Cortex of kidney (tissue), 1 donor: ENCODE results near the gene NFKBIL1.
"Not testable (repeated sequence)": the region's sequence is repeated elsewhere in the genome, so short reads cannot be mapped to it uniquely, and the experiment has no call there.

ENCODE experiments used
- DNase-seq: peaks from one replicate; lab custom pipeline; 2025; lab: John Stamatoyannopoulos, UW

The NFKBIL1 gene, protein sequence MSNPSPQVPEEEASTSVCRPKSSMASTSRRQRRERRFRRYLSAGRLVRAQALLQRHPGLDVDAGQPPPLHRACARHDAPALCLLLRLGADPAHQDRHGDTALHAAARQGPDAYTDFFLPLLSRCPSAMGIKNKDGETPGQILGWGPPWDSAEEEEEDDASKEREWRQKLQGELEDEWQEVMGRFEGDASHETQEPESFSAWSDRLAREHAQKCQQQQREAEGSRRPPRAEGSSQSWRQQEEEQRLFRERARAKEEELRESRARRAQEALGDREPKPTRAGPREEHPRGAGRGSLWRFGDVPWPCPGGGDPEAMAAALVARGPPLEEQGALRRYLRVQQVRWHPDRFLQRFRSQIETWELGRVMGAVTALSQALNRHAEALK

DNA sequence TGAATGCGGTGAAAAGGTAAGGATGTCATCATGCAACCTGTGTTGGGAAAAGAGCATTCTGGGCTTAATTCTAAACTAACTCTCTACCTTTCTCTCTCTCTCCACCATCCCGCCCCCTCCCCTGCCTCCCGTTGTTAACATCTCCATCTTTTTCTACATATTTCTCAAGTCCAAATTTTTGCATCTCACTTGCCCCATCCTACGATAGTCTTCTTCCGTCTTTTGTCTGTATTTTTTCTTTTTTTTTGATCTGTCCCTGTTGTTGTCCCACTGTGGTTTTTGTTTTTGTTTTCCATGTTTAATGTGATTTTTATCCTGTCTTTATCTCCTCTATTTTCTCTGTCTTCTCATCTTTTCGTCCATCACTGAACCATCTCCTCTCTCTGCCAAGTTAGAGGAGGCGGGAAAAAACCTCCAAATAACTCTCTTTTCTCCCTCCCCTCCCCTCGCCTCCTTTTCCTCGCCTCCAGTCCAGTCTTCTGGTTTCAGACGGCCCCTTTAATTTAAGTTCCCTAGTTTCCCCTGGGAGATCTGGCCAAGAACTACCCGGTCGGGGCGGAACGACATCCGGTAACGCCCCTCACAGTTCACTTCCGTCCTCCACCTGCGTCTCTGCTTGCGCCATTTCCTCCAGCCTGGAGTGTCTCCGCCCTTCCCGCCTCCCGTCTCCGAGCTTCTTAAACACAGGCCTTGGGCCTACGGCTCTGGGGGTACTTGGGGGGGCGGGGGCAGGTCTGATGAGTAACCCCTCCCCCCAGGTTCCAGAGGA lies at the start of gene NFKBIL1:
NFKBIL1 (plus strand) TSS at position 651 of the 769 bp plus-strand sequence; CDS start at position 738, 87 bp downstream.
- DNase-seq: no peak

DNA sequence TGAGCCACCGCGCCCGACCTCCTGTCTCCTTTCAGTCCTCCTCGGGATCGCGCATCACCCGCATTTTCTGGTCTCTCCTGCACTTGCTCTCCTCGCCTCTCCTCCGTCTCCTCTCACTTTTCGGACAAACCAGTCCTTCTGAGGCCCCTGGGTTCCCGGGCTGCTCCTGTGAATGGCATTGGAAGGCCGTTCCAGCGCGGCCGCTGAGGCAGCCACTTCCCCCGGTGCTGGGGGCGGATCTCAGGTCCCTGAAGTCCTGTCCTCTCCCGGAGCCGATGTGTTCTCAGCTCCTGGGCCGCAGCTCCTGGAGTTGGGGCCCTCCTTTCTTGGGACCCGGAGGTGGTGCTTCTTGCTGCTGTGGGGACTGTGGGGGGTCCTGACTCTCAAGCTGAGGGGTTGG lies 48.7 kb upstream of the NFKBIL1 start:
- DNase-seq: no peak

DNA sequence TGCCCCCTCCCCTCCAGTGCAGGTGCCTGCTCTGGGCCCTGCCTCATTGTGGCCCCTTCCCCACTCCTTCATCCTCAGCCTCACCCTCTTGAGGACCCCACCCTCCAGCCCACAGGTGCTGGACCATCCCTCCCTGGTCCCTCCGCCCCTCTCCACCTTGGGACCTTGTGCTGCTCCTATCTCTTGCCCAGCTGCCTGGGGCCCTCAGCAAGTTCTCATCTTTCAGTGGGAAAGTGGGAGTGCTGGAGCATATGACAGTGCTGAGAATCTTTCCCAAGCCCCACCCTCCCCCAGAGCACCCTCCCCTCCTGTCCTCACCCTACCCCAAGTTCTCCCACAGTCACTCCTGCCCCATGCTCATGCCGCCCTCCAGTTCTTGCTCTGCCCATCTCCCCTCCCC lies 47.8 kb upstream of the NFKBIL1 start:
- DNase-seq: not testable (repeated sequence)

DNA sequence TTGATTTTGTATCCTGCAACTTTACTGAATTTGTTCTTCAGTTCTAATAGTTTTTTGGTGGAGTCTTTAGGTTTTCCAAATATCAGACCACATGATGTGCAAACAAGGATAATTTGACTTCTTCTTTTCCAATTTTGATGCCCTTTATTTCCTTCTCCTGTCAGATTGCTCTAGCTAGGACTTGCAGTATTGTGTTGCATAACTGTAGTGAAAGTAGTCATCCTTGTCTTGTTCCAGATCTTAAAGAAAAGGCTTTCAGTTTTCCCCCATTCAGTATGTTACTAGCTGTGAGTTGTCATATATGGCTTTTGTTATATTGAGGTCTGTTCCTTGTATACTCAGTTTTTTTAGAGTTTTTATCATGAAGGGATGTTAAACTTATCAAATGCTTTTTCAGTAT lies 44.8 kb upstream of the NFKBIL1 start:
- no peak for DNase-seq

DNA sequence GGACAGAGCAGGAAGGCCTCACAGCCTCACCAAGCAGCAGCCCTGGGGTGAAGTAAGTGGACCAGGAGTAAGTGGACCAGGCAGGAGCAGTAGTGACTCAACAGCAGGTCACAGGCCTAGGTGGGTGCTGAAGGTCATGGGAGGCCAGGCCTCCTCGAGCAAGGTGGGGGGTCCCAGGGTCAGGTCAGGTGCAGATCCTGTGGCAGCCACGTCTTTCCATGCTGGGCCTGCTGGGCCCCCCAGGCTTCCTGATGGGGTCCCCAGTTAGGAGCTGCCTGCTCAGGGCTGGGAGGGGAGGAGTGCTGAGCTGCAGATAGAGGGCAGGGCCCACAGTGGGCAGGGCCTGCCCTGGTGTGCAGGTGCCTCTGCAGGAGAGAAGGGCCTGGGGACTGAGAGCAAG lies 38.4 kb upstream of the NFKBIL1 start:
- not testable (repeated sequence) for DNase-seq

DNA sequence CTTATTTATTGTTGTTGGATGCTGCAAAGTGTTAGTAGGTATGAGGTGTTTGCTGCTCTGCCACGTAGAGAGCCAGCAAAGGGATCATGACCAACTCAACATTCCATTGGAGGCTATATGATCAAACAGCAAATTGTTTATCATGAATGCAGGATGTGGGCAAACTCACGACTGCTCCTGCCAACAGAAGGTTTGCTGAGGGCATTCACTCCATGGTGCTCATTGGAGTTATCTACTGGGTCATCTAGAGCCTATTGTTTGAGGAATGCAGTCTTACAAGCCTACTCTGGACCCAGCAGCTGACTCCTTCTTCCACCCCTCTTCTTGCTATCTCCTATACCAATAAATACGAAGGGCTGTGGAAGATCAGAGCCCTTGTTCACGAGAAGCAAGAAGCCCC lies 37.4 kb upstream of the NFKBIL1 start:
- no peak for DNase-seq

DNA sequence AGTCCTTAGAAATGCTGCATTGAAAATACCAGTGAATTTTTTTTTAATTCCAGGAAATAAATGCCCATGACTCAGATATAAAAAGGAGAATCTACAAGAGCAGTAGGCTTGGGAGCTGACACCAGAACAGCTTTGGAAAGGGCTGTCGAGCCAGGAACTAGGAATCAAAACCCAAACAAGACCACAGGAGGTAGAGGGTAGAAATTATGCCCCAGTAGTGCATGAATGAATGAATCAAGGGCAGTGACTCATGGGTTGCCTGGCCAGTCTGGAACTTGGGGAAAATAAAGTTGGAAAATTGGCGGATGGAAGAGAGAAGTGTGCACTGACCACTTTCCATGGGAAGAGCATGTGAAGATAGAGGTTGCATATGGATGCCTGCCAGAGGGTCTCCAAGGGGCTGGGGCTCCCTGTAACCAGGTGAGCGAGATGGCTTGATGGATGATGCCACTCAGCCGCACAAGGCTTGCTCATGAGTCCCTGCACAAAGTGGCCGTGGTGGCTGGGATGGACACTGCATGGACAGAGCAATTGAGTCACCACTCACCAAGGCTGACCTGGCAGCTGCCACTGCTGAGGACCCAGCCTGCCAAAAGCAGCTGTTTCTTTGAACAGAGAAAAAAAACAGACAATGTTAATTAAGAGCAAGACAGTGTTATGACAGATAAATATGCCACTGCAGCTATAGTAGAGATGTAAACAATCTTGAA lies 33.8 kb upstream of the NFKBIL1 start:
- DNase-seq: no peak

DNA sequence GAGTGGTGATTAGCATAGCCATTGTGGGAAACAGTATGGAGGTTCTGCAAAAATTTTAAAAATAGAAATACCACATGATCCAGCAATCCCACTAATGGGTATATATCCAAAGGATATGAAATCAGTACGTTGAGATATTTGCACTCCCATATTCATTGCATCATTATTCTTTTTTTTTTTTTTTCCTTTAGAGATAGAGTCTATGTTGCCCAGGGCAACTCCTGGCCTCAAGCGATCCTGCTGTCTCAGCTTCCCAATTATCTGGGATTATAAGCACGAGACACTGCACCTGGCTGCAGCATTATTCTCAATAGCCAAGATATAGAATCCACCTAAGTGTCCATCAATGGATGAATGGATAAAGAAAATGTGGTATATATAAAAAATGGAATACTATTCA lies 25.6 kb upstream of the NFKBIL1 start:
- DNase-seq: no peak

DNA sequence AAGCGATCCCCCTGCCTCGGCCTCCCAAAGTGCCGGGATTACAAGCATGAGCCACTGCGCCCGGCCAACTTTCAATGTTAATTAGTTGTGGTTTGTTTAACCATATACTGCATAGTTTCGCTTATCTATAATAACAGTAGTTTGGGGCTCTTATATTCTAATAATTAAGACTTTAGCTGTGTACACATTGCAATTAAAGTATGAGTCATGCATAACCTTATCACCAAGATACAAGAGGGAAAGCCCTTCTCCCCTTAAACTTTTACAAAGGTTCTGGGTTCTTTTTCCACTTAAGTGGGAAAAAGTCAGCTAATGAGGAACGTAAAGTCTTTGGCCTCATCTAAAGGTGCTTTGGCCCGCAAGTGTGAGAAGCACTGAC lies 21.9 kb upstream of the NFKBIL1 start:
- DNase-seq: no peak

DNA sequence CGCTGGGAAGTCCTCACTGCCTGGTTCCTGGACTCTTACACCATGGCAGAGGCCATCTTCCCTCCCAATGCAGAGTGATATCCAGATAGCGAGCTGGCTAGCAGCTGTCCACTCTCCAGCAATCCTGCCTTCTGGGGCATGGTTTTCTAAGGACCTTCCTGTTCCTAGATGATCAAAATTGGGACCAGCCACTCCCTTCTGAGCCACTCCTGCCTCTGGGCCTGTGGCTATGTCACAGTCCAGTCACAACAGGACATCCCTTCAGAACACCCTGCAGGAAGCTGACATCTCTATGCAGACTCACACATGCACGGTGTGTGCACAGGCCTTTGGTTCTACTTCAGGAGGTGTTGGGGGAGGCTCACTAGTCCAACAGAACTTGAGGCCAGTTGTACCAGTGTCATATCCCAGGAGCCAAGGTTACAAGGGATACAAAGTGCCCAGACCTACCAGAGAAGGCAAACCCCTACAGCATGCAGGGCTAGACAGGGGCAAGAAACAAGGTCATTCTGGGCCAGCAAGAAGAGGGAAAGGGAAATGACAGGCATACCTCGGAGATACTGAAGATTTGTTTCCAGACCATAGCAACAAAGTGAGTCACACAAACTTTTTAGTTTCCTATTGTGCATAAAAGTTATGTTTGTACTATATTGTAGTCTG lies 21.3 kb upstream of the NFKBIL1 start:
- no peak for DNase-seq

DNA sequence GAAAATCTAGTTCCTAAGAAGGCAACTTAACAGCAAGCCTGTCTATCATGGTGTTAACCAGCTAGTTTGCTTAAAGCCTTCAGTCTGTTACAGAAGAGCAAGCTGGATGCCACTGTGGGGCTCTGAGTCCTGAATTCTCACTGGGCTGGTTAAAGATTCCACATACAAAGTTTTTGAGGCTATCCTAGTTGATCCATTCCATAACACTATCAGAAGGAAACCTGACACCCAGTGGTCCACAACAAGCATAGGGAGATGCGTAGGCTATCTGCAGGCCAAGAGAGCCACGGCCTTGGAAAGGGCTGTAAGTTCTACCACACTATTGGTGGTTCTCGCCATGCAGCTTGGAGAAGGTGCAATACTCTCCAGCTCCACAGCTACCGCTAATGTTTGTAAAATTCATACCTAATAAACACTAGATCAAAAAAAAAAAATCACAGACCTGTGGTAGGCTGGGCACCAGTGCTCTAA lies 19.1 kb upstream of the NFKBIL1 start:
- no peak for DNase-seq

DNA sequence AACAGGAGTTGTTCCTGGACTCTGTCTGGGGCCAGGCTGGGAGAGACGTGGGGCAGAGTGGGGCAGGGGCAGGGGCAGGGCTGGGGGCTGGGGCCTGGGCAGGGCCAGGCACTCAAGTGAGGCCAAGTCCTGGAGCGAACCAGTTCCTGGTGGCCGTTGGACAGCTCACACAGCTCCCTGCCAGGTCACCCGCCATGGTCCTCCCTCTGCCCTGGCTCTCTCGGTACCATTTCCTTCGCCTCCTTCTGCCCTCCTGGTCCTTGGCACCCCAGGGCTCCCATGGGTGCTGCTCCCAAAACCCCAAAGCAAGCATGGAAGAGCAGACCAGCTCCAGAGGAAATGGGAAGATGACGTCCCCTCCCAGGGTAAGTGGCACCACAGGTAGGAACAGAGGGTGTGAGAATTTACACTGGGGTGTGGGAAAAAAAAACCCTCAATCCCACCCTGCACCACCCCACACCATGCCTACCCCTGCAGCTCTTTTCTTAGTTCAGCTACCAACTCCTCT lies 18.5 kb upstream of the NFKBIL1 start, which contains the start of gene MCCD1:
MCCD1 (plus strand) TSS at position 142 of the 508 bp plus-strand sequence; CDS start at position 195, 53 bp downstream.
- no peak for DNase-seq

DNA sequence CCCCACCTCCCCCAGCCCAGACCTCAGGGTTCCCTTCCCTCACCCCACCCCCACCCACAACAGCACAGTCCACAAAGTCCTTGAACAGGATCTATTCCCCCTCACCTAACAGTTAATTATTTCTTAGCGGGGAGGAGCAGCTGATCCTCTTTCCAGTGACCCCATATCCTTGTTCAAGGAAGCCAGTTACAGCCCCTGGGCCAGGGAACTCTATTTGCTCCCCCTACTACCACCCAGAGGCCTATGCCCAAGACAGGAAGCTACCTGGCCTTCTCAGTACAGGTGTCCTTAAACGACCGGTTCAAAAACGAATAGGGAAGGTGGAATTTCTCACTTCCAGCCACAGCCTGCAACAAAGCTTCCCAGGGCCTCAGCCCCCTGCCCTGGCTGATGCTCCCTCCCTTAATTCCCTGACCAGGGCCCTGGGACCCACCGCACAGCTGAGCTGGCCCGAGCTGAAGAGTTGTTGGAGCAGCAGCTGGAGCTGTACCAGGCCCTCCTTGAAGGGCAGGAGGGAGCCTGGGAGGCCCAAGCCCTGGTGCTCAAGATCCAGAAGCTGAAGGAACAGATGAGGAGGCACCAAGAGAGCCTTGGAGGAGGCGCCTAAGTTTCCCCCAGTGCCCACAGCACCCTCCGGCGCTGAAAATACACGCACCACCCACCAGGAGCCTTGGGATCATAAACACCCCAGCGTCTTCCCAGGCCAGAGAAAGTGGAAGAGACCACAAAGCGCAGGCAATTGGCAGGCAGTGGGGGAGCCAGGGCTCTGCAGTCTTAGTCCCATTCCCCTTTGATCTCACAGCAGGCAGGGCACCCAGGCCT lies 17.9 kb upstream of the NFKBIL1 start:
- DNase-seq: no peak

DNA sequence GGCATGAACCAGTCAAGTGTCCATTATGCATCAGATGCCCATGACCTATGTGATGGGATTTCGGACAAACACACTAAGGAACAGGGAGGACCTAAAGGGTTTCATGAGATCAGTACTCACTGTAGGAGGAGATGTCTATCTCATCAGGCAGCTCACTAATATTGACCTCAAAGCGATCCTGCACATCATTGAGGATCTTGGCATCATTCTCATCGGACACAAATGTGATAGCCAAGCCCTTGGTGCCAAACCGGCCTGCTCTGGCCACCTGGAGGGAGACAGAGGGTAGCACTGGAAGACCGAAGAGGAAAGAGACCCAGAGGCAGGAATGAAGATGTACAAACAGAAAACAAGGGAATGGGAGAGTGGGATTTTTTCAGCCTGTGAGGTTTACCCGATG lies 16.7 kb upstream of the NFKBIL1 start:
- no peak for DNase-seq

DNA sequence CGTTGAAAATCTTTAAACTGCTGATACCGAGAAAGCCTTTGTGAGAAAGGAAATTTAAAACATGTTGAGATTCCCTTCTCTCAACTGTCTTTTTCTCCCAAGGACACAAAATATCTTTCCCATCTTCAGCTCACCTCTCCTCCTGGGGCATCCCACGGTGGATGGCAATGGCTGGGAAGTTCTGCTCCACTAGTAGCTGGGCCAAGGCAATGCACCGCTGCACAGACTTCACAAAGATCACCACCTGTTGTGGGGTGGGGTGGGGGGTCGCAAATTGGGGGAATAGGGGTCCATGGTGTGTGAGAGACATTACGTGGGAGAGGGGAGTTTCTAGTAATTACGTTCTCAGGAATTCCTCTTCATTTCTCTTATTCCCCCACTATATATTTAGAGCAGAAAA lies 16.2 kb upstream of the NFKBIL1 start:
- no peak for DNase-seq

DNA sequence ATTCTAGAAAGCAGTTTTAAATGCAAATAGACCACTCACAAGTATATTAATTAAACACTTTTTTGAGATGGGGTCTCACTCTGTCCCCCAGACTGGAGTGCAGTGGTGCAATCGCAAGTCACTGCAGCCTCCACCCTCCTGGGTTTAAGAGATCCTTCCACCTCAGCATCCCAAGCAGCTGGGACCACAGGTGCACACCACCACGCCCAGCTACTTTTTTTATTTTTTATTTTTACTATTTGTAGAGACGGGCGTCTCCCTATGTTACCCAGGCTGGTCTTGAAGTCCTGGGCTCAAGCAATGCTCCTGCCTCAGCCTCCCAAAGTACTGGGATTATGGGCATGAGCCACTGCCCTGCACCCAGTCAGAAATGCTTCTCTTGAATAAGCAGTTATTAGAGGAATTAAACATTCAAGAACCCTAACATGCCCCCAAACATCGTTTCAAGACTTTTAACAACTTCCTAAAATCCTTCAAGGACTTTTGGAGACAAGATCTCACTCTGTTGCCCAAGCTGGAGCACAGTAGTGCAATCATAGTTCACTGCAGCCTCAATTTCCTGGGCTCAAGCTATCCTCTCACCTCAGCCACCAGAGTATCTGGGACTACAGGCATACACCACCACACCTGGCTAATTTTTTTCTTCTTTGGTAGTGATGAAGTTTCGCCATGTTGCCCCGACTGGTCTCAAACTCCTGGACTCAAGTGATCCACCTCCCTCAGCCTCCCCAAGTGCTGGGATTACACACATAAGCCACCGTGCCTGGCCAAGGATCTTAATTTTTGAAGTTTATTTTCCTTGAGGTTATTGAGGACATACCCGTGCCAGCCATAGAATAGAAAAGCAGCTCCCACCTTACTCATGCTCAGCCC lies 15.4 kb upstream of the NFKBIL1 start:
- no peak for DNase-seq

DNA sequence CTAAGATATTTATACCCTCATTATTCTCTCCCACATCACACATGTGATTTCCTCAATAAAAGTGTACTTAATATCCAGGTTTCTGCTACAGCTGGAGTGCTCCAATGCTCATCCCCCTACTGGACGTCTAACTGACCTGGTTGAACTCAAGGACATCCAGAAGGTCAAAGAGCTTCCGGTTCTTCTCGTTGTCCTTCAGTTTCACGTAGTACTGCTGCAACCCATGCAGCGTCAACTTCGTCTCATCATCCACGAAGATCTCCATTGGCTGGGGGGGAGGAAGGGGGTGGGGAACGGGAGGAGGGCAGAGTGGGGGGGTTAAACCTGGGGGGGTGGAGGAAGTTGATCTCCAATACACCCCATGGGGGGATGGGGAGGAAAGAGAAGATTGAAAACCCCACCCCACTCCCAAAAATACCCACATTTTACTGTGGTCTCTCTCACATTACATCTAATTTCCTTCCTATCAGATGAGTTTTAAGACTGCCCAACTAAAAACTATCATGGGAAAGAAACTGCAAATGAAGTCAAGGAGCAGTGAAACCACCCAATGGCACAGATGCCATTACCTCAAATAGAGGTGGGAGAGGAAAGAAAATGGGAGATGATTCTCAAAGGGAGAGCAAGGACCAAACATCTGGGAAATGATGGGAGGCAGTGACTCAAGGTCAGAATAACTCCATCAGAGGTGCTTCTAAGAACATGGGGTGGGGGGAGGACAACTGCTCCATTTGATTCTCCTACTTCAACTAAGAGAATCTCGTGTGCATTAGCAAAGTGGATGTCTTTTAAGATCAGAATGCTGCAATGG lies 14.6 kb upstream of the NFKBIL1 start:
- no peak for DNase-seq

DNA sequence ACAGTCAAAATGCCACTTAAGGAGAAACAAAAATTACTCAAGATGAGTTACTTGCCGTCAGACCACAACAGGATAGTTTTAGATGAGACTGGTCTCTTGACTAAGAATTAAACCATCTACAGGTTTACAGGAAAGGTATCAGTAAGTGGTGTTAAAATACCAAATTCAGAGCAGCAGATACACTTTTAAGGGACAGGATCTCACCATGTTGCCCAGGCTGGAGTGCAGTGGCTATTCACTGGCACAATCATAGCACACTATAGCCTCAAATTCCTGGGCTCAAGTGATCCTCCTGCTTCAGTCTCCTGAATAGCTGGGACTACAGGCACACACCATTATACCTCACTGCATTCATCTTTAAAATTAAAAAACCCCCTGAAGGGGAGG lies 14.0 kb upstream of the NFKBIL1 start:
- DNase-seq: no peak

DNA sequence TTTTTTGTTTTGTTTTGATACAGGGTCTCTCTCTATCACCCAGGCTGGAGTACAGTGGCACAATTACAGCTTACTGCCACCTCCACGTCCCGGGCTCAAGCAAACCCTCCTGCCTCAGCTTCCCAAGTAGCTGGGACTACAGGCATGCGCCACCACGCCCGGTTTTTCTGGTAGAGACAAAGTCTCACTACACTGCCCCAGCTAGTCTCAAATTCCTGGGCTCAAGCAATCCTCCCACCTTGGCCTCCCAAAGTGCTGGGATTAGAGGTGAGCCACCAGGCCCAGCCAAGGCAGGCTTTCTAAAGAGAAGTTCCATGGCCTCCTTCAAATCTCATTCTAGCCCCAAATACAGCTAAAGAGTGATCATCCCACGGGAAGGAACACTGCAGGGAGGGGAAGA lies 13.4 kb upstream of the NFKBIL1 start:
- DNase-seq: no peak
